Measurements from ENCODE around the gene DAGLB.
"Not testable (repeated sequence)": the region's sequence is repeated elsewhere in the genome, so short reads cannot be mapped to it uniquely, and the experiment has no call there.

The DAGLB gene

GRCh38 chr7:6461946-6462550, 14.3 kb upstream of the DAGLB start:
- no peak for DNase-seq (ENCODE audit: low read depth)

GRCh38 chr7:6460990-6461584, 13.3 kb upstream of the DAGLB start:
- no peak for TF ChIP-seq CTCF (IDR thresholded peaks at IDR 0.05; ENCODE audit: low read depth, low read length, missing control alignments)
- DNase-seq (ENCODE audit: low read depth) = no peak
- no peak overlapping the region for H3K4me3 ChIP-seq (ENCODE audit: low read depth, low read length)

More at GRCh38 chr7:6461946-6462550, 14.3 kb upstream of the DAGLB start:
- no peak overlapping the region for H3K4me3 ChIP-seq (ENCODE audit: low read depth, low read length)
- no peak for TF ChIP-seq CTCF (IDR thresholded peaks at IDR 0.05; ENCODE audit: low read depth, low read length, missing control alignments)

GRCh38 chr7:6460303-6460702, 12.5 kb upstream of the DAGLB start:
- H3K4me3 ChIP-seq (ENCODE audit: low read depth, low read length) = no peak overlapping the region
- DNase-seq (ENCODE audit: low read depth) = no peak
- TF ChIP-seq CTCF (IDR thresholded peaks at IDR 0.05; ENCODE audit: low read depth, low read length, missing control alignments) = no peak

- not testable (repeated sequence) for H3K4me3 ChIP-seq (ENCODE audit: low read depth, low read length); DNase-seq (ENCODE audit: low read depth)
Observed at GRCh38 chr7:6458676-6459075, 10.9 kb upstream of the DAGLB start.

- DNase-seq (ENCODE audit: low read depth) = no peak
- no peak for TF ChIP-seq CTCF (IDR thresholded peaks at IDR 0.05; ENCODE audit: low read depth, low read length, missing control alignments)
- H3K4me3 ChIP-seq (ENCODE audit: low read depth, low read length) = no peak overlapping the region
Observed at GRCh38 chr7:6453734-6454133, 6.0 kb upstream of the DAGLB start.

GRCh38 chr7:6451224-6451705, 3.5 kb upstream of the DAGLB start:
- no peak overlapping the region for H3K4me3 ChIP-seq (ENCODE audit: low read depth, low read length)
- no peak for DNase-seq (ENCODE audit: low read depth)
- TF ChIP-seq CTCF (IDR thresholded peaks at IDR 0.05; ENCODE audit: low read depth, low read length, missing control alignments) = no peak

GRCh38 chr7:6450591-6450990, 2.8 kb upstream of the DAGLB start:
- not testable (repeated sequence) for H3K4me3 ChIP-seq (ENCODE audit: low read depth, low read length); DNase-seq (ENCODE audit: low read depth)

- DNase-seq (ENCODE audit: low read depth); H3K4me3 ChIP-seq (ENCODE audit: low read depth, low read length): not testable (repeated sequence)
Observed at GRCh38 chr7:6449884-6450283, 2.1 kb upstream of the DAGLB start.
